ENCODE data around the gene SLC4A1.

Gene SLC4A1

DNA sequence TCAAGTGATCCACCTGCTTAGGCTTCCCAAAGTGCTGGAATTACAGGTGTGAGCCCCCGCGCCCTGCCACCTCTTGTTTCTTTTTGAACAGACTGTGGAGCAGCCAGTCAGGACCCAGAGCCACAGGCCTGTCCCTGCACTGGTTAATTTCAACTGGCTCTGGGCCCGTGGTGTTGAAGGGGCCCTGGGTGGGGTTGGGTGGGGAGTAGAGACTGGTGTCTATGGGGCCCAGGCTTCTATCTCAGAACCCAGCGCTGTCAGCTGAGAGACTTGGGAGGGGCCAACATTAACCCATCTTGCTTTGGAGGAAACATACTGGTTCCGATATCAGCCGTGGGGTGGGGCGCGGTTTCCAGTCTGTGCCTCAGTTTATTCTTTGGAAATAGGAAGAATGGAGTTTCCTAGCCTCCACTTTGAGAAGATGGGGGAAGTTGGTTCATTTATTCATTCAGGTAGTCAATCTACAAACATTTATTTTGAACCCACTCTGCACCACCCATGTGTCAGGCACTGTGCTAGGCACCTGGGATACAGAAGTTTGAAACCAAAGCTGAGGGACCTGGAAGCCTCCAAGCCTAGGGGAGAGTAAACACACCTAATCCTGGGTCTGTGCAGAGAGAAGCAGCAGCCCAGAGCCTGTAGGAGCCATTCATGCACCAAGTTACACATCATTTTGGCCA, 15.5 kb upstream of the SLC4A1 start:
- DNase-seq = no peak

DNA sequence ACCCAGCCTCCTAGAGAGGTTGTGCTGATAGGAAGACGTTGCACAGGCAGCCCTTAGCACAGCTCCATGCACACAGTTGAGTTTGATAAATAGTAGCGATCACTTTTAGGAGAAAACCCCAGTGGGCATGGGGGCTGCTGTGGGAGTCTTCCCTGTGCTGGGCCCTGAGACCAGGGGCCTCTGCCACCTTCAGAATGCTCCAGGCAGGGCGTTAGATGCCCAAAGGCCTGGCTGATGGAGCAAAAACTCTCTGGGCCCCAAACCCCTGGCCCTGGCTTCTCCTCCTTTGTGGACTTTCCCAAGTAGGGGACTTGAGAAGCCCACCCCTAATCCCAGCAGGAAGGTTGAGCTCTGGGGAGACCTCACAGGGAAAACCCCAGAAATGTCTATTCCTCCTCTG, 14.3 kb upstream of the SLC4A1 start:
- no peak for DNase-seq

DNA sequence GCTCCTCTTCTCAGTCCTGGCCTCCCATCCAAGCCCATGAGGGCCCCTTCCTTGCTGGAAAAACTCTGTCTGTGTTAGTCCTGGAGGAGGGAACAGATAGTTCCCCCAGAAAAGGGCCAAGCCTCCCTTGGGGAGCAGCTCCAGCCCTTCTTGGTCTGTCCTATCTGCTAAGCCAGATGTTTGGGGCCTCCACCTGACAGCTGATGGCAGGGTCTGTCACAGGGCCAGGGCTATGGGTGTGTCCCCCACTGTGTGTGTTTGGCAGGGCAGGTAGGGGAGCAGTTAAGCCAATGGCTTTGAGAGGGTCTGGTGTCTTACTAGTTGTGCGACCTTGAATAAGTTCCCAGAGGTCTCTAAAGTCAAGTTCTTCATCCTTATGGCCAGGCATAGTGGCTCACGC, 13.6 kb upstream of the SLC4A1 start:
- no peak for DNase-seq

DNA sequence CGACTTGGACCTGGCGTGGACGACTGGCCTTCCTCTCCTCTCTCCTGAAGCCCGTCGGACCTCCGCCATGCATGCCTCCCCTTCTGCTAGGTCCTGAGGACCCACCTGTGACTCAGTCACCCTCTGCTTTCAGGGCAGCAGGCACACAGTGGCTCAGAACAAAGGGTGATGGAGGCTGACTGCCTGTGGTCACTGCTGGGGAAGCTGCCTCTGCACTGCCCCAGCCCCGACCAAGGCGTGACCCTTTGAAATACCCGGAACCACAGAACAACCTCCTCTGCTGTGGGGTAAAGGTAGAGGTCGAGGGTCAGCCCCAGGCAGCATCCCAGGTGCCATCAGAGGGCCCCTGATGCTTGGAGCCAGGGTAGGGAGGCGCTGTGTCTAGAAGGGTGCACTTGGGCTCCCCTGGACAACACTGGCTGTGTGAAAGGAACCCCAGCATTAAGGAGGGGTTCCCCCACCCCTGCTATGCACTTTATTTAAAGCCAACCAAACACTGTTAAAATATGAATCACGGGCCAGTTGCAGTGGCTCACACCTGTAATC, 12.5 kb upstream of the SLC4A1 start:
- DNase-seq = no peak

DNA sequence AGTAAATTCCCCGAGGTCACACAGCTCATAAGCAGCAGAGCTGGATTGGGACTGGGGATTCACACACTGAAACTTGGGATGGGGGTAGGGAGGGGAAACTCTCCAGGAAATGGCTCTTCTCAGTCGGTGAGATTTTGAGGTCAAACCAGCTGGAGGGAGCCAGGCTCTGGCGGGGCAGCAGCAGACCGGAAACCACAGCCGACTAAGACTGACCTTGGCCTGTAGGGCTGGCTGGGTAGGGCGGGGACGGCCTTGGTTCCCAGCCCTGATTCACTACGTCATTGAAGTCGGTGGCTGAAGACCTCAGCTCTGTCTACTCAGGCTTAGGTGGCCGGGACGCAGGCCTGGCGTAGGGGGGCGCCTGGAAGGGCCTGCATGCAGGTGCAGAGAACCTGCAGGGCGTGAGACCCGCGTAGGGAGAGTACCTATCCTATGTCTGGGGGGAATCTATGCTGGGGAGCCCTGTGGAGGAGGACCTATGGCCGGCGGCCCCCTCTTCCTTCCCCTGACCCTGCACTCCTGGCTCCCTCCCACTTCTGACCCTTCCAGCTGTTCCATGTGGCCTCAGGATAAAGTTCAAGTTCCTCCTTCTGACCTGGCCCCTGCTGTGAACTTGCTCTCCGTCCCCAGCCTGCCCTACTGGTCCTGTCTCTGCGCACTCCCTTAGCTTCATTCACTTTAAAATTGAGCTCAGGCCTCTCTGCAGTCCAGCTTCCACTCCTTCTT, 11.9 kb upstream of the SLC4A1 start:
- DNase-seq = peak; percentile 71

DNA sequence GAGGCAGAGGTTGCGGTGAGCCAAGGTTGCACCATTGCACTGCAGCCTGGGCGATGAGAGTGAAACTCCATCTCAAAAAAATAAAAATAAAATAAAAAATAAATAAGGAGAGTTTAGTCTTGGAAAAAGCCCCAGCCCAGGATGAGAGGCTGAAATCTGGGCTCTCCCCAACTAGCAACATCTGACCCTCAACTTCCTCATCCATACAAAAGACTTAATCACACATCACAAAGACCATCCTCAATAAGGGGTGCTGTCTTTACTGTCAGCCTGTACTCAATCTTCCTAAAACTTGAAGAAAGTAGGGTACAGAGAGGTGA, 11.4 kb upstream of the SLC4A1 start:
- no peak for DNase-seq

DNA sequence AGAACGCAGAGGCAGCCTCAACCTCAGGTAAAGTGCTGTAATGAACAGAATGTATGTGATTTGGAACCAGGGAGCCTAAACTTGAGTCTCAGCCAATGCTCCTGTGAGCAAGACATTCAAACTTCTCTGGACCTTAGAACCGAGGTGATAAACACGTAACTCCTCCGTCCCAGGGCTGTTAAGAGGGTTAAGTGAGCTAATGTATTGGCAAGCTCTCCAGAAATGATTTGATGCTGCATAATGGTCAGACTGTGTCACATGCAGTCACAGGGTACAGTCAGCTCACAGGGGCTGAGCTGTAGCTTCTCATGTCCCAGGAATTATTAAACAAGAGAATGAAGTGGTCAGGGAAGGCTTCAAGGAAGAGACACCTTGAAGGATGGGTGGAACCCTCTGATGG, 10.0 kb upstream of the SLC4A1 start:
- no peak for DNase-seq

DNA sequence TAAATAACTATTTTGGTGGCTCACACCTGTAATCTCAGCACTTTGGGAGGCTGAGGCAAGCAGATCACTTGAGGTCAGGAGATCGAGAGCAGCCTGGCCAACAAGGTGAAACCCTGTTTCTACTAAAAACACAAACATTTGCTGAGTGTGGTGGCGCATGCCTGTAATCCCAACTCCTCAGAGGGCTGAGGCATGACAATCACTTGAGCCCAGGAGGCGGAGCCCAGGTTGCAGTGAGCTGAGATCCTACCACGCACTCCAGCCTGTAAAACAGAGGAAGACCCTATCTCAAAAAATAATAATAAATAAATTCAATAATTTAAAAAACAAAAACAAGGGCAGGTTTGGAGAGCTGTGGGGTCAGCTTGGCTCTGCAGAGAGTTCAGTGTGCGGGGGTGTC, 5.7 kb upstream of the SLC4A1 start:
- DNase-seq = no peak

DNA sequence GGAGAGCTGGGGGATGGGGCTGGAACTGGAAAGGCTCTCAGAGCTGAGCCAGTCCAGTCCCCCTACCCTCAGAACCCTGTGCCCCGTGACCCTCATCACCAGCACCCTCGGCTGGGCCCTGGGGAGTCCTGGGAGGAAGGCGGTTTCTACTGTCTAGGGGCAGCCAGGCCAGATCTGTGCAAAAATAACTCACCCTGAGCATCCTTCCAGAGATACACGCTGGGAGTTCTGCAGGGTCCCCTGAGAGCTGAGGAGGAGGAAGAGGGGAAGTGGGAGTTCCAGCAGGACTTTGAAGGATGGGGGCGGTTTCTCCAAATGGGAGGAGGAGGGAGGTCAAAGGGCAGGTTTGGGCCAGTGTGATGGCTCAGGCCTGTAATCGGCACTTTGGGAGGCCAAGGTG, 5.0 kb upstream of the SLC4A1 start:
- DNase-seq = no peak

DNA sequence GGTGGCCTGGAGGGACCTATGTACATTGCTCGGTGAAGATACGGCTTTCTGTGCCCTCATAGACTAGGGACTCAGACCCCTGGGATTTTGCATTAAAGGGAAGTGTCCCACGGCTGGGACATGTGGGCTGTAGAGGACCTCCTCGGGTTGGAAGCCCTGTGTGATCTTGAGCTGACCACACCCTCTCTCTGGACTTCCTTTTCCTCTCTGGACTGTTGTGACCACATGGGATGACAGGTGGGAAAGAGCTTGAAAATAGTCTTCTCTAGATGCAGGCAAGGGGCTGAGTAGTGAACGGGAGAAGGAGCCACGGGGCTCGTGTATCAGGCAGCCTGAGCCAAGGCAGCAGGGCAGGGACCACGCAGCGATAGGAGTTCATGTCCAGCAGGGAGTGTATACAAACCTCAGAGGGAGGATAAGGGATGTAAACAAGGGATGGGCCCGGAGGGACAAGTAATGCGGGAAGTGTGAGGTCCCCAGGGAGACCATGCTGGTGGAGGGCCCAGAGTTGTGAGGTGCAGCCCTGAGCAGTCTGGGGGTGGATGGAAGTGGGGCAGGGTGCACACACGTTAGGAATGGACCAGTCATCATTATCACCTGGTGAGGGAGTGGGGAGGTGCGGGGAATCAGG, 4.5 kb upstream of the SLC4A1 start:
- DNase-seq = no peak

DNA sequence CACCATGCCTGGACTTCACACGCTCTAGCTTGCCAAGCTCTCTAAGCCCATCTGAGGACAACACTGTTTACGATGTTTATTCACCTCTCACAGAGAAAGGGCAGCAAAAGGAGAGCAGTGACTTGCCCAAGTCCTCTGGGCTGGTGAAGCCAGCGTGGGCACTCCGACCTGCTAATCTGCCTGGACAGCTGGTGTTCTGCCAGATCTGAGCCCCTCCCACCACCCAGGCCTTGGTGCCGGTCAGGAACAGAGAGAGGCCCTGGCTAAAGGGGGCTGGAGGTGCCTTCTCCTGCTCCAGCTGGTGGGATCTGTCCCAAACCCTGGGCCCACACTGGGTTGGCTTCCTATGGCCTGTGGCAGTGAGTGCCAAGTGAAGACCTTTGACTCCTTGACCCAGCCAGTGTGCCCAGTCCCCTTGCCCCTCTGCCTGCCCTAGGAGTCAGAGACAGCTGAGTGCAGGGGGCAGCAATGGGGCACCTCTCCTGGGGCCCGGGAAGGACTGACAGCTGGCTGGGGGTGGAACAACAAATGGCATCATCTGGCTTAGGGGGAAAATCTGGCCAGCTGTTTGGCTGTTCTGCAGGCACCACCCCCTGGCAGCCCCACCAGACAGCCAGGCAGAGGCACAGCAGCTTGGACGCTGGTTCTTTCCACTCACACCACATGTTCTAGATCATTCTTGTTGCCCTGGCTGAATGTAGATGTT, 1.8 kb upstream of the SLC4A1 start:
- DNase-seq = no peak

DNA sequence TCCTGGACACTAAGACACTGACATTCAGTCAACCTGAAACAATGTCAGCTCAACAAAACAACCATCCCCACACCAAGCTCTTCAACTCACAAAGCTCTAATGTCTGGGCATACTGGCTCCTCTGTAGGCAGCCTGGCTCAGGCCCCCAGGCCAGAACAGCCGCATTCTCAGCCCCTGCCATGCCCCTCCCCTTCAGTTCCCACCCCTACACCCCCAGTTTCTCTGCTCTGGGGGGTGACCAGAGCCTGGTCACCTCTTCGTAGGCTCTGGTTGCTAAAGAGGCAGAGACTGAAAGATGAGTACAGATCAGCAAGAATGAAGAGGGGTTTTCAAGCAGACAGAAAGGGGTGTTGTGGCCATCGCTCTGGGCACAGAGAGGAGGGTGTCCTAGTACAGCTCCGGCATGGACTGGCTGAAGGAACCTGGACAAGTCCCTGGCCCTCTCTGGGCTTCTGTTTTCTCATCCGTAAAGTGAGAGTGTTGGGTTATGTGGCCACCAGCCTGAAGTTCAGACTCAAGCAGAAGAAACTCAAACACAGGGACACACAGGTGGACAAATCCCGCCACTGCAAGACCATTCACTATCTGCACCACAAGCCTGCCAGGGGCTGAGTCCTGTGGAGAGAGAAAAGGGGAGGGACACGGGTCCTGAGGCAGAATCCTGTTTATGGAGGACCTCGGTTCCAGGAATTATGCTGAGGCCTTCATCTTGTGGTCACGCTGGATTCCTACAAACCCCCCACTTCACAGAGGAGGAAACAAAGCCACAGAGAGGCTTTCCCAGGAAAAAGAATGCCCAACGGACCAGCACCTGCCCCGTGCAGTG, 987 bp upstream of the SLC4A1 start:
- DNase-seq = no peak

DNA sequence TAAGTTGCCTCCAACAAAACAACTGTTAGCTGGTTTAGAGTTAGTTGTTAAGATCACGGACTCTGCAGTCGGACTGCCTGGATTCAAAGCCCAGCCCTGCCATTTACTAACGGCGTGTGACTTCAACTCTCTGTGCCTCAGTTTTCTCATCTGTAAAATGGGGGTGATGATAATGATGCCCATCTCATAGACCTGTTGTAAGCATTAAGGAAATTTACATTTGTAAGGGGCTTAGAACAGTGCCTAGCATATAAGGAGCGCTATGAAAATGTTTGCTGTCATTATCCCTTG, 825 bp downstream of the SLC4A1 start:
- no peak for DNase-seq

DNA sequence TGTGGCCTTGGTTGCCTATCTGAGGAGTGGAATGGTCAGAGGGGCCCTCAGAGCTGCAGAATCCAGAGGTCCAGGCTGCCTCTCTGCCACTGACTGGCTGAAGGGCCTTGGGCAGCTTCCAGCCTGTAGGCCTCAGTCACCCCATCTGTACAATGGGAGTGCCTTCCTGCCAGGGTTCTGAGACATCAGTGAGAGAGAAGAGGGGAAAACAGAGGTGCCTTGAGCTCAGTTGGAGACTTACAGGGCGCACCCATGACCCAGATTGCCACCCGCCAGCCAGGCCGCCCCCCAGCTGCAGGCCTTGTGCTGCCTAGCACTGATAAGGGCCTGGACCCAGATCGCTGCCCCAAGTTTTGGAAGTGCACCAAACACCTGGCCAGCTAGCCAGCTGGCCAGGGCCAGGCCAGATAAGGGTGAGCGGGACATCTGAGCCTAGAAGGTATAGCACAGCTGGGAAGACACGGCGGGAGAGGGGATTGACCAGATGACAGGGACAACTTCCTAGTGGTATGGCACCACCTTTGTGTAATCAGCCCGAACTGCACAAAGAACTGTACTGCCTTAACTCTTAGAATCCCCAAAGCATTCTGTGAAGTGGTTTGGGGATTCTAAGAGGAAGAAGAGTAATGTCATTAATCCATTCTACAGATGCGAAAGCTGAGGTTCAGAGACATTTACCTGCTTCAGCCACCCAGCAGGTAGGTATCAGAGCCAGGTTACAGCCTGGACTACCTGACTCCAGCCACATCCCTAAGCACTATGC, 1.4 kb downstream of the SLC4A1 start:
- no peak for DNase-seq

DNA sequence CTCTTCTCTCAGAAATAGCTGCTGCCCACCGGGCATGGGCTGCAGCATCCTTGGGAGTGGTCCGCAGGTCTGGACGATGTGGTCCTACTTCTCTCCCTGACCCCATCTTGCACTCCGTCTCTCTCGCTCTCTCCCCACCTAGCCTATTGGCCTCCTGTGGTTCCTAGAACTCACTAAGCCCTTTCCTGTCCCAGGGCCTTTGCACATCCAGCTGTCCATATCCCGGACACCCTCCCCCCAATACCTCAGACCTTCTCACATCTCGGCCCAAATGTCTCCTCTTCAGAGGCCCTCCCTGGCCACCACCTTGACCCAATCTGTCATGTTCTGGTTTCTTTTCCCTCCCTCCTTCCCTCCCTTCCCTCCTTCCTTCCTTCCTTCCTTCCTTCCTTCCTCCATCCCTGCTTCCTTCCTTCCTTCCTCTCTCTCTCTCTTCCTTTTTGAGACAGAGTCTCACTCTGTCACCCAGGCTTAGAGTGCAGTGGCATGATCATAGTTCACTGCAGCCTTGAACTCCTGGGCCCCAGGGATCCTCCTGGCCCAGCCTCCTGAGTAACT, 4.5 kb downstream of the SLC4A1 start:
- DNase-seq = no peak

DNA sequence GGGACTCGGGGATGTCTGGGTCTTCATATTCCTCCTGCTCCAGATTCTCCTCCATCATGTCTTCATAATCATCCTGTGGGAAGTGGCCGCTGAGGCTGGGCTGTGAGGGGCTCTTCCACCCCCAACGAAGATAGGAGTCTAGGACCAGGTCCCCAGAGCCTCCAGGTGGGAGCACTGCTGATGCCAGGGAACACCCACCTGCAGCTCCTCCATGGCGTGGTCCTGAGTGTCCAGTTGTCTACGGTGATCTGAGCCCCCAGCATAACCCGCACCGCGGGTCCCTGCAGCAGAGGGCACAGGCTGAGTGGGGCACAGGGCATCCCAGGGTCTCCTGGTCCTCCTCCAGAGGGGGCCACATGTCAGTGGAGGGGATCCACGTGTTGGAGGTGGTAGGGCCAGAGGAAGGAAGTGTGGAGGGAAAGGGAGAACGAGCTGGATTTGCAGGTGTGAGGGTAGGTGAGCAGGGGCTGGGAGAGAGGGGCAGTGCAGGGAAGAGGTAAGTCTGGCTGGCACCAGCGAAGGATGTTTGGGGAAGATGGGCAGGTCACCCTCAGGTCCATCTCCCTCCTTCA, 5.2 kb downstream of the SLC4A1 start:
- no peak for DNase-seq

DNA sequence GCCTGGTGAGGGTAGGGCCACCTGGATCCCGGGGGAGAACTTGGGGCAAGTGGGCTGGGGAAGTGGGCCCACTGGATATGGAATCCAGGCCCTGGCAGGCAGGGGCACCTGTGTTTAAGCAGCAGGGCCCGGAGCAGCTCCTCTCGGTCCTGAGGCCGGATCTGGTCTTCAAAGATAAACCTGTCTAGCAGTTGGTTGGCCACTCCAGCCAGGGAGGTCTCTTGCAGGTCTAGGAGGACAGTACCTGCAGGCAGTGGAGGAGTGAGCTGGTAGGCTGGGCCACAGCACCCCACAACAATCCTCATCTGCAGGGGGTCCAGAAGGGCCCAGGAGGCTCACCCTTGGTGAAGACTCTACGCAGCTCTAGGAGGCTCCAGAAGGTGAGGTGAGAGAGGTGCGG, 7.6 kb downstream of the SLC4A1 start:
- no peak for DNase-seq

DNA sequence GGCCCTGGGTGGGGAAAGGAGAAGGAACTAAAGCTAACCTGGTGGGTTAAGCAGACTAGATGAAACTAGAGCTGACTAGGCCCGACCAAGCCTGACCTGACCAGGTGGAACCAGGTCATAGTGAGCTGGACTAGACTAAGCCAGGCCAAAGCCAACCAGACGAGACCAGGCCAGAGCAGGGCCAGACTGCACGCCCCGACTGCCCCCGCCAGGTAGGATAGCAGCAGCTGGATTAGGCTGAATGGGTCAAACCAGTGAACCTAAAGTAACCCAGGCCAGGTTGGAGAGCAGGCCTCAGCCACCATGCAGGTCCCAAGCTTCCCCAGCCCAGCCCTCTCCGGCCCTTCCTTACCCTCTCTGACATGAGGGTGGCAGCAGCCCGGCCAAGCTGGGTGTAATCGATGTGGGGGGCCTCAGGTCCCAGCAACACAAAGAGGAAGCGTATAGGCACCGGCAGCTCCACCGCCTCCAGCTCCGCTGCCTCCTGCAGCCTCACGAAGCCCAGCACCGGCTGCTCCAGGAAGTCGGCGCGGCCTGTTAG, 9.1 kb downstream of the SLC4A1 start:
- no peak for DNase-seq

DNA sequence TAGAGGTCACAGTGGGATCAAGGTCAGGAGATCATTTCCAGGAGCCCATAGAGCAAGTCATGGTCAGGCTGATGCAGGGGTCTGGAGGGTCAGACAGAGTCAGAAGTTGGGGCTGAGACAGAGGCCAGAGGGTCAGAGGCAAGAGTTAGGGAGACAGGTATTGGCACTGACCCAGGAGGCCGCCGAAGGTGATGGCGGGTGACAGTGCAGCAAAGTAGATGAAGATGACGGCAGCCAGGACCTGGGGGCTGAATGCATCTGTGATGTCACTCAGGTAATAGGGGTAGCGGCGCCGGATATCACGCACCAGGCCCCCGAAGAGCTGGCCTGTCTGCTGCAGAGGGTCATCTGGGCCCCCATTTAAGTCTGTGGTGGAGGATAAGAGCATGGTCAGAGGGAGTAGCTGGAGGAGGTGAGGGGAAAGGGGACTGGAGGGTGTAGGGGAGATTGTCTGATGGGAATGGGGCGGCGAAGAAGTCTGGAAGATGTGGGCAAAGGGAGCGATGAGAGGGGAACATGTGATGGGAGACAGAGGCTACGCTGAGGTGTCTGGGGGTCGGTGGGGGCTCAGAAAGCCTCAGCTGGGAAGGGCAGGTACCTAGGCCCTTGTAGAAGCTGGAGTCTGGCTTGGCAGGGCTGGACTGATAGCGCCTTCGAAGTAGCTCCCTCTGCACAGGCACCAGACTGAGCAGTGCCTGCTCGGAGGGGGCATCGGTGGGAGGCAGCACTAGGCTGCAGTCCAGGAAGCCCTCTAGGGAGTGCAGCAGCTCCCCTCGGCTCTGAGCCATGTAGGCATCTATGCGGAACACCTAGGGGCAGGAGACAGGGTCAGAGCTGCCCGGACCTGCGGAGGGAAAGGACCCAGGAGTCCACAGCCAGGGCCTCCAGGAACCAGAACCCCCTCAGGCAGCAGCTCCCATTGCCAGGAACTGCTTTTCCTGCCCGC, 9.8 kb downstream of the SLC4A1 start:
- no peak for DNase-seq

DNA sequence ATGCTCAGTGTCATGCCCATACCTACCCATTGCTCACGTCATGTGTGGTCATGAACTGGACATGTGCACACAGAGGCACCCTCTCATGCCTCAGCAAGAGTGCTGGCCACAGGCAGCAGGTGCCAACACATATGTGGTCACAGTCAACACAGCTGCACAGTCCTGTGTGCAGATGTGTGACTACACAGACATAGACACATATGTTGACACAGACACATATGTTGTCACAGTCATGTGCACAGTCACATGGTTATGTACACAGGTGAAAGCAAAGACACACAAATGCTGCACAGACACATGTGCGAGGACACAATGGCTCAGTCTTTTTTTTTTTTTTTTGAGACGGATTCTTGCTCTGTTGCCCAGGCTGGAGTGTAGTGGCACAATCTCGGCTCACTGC, 11.3 kb downstream of the SLC4A1 start:
- no peak for DNase-seq
